Mucosa of descending colon (tissue), 3 donors: ENCODE data around the gene SLC38A6. TPM values are rescaled to one million over a fixed set of nuclear protein-coding genes. Genes with fewer than 3 reads are reported as not detected.
A peak's percentile ranks its signal among the peaks of the same experiment; 100 is the strongest.

Experiments used
- ATAC-seq: fragments of 200-7000 bp; cut with Tn5 transposase; one replicate; pipeline ENCODE4 v1.9.1; 2020; ENCODE audit warnings: mild to moderate bottlenecking, moderate library complexity
- DNase-seq, 3 donors: peaks; one replicate each; pipeline ENCODE4 v3.0.0-alpha.2; 2020
- H3K36me3 ChIP-seq: fragments of 200-600 bp; one replicate; pipeline ENCODE4 v1.8.0; 2021; ENCODE audit warnings: low read depth, mild to moderate bottlenecking
- H3K4me1 ChIP-seq: fragments of 200-600 bp; one replicate; pipeline ENCODE4 v1.8.0; 2021; ENCODE audit warnings: low read depth, mild to moderate bottlenecking
- H3K4me3 ChIP-seq: fragments of 200-600 bp; one replicate; pipeline ENCODE4 v1.8.0; 2021; ENCODE audit warnings: mild to moderate bottlenecking
- H3K9me3 ChIP-seq: fragments of 200-600 bp; one replicate; pipeline ENCODE4 v1.8.0; 2021; ENCODE audit warnings: mild to moderate bottlenecking
- intact Hi-C, 2 donors: fragments of 100-400 bp; cut with DNase I in 1 of 2; cut with micrococcal nuclease in 1 of 2; formaldehyde crosslinking; loops; one replicate each; pipeline versions ENCODE4 v1.11.0 to v1.11.1; 2022; cut with DNase I, micrococcal nuclease
- total RNA-seq, 3 donors: library from RNA; stranded (reverse); fragmentation: NEBNext Ultra II Directional in 2 of 3; extraction: Animal tissue kit (Norgen Biotek cat#: 25700) in 2 of 3; gene quantifications; one replicate each; pipeline versions ENCODE4 v1.2.1 to v1.2.4, GENCODE V29; 2021 to 2023
- TF ChIP-seq, protein P1 (sequence below): fragments of 200-600 bp; IDR thresholded peaks from one replicate; pipeline ENCODE4 v1.8.0; 2022; ENCODE audit warnings: antibody characterized with exemption, mild to moderate bottlenecking
- donor health status: DM: no; HTN: no; CAD: no; lungs with moderate emphysema.
- donor health status: DM: no; HTN: no; CAD: no.
- donor health status: DM: no; HTN: yes; CAD: no.

The SLC38A6 gene
- total RNA-seq, 3 donors from 2014 or later: 7.4 to 13.6 (median 9.2) TPM

DNA sequence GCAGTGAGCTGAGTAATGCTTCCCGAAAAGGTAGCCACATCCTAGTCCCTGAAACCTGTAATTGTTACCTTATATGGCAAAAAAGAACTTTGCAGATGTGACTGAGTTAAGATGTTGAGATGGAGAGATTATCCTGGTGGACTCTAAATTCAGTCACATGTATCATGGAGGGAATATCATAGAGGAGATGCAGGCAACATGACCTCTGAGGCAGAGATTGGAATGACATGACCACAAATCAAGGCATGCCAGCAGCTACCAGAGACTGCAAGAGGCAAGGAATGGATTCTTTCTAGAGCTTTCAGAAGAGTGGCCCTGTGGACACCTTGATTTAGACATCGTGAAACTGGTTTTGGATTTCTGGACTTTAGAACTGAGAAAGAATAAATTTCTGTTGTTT, 18.5 kb downstream of the SLC38A6 start:
- intact Hi-C loops: no loop called here
- TF ChIP-seq, protein P1, sequence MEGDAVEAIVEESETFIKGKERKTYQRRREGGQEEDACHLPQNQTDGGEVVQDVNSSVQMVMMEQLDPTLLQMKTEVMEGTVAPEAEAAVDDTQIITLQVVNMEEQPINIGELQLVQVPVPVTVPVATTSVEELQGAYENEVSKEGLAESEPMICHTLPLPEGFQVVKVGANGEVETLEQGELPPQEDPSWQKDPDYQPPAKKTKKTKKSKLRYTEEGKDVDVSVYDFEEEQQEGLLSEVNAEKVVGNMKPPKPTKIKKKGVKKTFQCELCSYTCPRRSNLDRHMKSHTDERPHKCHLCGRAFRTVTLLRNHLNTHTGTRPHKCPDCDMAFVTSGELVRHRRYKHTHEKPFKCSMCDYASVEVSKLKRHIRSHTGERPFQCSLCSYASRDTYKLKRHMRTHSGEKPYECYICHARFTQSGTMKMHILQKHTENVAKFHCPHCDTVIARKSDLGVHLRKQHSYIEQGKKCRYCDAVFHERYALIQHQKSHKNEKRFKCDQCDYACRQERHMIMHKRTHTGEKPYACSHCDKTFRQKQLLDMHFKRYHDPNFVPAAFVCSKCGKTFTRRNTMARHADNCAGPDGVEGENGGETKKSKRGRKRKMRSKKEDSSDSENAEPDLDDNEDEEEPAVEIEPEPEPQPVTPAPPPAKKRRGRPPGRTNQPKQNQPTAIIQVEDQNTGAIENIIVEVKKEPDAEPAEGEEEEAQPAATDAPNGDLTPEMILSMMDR: no peak
- ATAC-seq: no peak
- Histone ChIP-seq H3K36me3 (no peaks in the 10 kb centered on the region), H3K4me1 (no peaks in the 10 kb centered on the region), H3K4me3 (no peak overlapping the region), H3K9me3 (no peaks in the 10 kb centered on the region)
- DNase-seq: no peak

DNA sequence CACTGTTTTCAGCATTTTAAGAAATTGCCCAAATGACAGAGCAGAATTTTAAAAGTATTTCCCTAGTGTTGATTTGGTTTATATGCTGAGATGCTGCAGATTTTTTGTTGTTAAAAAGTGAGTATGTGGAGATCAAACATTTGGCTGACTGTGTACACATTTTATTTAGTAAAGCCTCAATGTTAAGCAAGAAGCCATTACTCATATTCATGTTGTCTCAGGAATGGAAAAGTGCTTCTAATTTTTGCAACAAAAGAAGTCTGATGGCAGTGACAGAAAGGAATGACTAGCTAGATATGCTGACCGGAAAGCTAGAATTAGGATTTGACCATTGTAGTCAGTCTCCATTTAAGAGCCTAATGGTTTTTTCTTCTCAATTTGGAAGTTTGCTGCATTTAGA, 22.5 kb downstream of the SLC38A6 start:
- DNase-seq: no peak
- no peaks in the 10 kb centered on the region for H3K4me1 ChIP-seq

DNA sequence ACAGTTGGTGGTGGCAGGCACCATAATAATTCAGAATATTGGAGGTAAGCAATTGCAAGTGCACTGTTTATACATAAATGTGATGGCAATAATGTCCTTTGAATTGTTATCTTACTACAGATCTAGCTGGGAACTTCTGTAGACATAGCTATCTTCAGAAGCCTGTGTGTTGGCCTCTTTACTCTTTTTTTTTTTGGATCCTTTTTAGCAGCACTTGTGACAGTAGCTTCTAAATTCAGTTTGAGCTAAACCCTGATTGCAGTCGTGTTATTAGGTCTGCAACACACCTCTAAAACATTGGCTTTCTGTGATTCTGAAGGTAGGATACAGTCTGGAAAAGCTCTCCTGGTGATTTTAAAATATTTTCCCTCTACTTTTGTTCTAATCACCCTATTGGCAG, 38.5 kb downstream of the SLC38A6 start:
- H3K4me1 ChIP-seq: no peaks in the 10 kb centered on the region
- no peak for ATAC-seq
- no peak for DNase-seq
- H3K9me3 ChIP-seq: no peaks in the 10 kb centered on the region
- H3K4me3 ChIP-seq: no peak overlapping the region
- H3K36me3 ChIP-seq: no peaks in the 10 kb centered on the region
- intact Hi-C loops: no loop called here
- TF ChIP-seq, protein P1: no peak

More for the DNA sequence above, 22.5 kb downstream of the SLC38A6 start:
- ATAC-seq: no peak
- Histone ChIP-seq H3K4me3 (no peak overlapping the region), H3K36me3 (no peaks in the 10 kb centered on the region), H3K9me3 (no peaks in the 10 kb centered on the region)
- TF ChIP-seq, protein P1: no peak
- intact Hi-C loops: no loop called here

DNA sequence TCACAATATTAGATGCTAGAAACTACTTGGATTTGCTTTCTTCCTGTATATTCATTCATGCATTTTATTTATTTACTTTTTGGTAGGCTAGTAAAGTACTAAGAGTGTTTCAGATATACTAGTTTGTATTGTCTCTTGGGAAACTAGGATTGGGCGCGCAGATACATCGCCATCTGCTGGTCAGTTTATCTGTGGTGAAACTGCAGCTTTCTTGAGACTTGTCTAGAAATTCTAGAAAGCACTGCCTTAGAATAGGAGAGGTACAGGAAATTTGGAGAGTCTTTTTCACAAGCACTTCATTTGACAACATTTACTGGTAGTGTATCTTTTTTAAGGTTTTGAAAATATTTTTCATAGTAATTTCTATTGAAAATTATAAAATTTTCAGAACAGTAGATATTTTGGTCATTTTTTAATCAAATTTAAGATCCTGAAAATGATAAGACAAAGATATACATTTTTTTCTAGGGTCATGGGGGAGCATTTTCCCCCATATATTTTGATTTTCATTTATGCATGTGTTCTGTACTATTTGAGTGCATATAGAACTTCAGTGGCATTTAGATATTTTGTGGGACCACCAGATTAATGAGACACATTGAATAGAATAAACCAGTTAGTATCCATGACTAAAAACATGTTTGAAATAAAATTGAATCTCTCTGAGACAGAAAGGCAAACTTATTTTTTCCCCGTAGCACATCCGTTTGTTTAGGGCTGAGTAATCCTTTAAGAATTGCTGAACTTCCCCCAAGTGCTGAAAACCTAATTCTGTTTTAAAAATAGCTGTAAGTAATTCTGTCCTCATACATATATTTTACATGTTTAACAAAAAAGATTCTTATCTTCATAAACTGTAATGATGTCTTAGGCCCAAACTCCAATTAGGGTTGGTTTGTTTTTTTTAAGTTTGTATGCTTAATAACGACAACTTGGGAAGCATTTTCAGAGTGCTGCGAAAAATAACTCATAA, 44.5 kb downstream of the SLC38A6 start:
- peak in 2 of 3 donors; percentile 41 to 85 for DNase-seq
- TF ChIP-seq, protein P1: peak; percentile 59
- H3K9me3 ChIP-seq: no peaks in the 10 kb centered on the region
- intact Hi-C loops: loop anchor here in 1 of 2 donors (5.0 kb wide), 1 partner anchor 398 kb away; no protein-coding TSS in a partner anchor
- H3K36me3 ChIP-seq: no peaks in the 10 kb centered on the region
- no peaks in the 10 kb centered on the region for H3K4me1 ChIP-seq
- peak; percentile 63 for ATAC-seq
- no peak overlapping the region for H3K4me3 ChIP-seq

DNA sequence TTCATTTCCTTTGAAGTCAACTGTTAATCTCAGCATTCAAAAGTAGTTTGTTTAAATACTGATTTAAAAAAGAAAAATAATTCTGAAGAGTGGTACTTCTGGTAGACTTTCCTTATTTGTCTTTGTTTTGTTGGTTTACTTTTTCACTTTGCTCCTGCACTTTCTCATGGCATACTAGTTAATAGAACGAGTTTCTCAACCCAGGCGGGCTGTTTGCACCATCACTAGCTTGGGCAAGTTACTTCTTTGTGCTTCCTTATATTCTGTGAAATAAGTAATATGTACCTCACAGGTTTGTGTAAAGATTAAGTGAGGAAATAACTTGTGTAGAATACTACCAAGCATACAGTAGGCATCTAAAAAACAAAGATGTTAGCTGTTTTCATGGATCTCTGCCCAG, 45.5 kb downstream of the SLC38A6 start:
- Histone ChIP-seq H3K4me3 (no peak overlapping the region), H3K9me3 (no peaks in the 10 kb centered on the region), H3K36me3 (no peaks in the 10 kb centered on the region), H3K4me1 (no peaks in the 10 kb centered on the region)
- no peak for DNase-seq
- intact Hi-C loops: loop anchor here in 1 of 2 donors (5.0 kb wide), 1 partner anchor 399 kb away; no protein-coding TSS in a partner anchor
- TF ChIP-seq, protein P1: no peak
- no peak for ATAC-seq
